Nephron (organoid): ENCODE results near the gene PTPRN2.

Source experiments
- H3K27ac Mint-ChIP-seq, 3 experiments: 2 replicates each; pipeline ENCODE4 v1.8.0; 2020; ENCODE audit warnings: mixed read lengths in 3 of 3, mild to moderate bottlenecking in 2 of 3, moderate library complexity in 1 of 3
- H3K27me3 Mint-ChIP-seq: 2 replicates; pipeline ENCODE4 v1.8.0; 2021; ENCODE audit warnings: low read depth, mild to moderate bottlenecking, moderate library complexity, mixed read lengths
- H3K36me3 Mint-ChIP-seq: 2 replicates; pipeline ENCODE4 v1.8.0; 2020; ENCODE audit warnings: low read depth, mixed read lengths
- H3K4me1 Mint-ChIP-seq: 2 replicates; pipeline ENCODE4 v1.8.0; 2020; ENCODE audit warnings: mixed read lengths
- H3K4me3 Mint-ChIP-seq, 3 experiments: 2 replicates each; pipeline ENCODE4 v1.8.0; 2020; ENCODE audit warnings: mild to moderate bottlenecking in 3 of 3, mixed read lengths in 3 of 3, moderate library complexity in 2 of 3
- H3K9me3 Mint-ChIP-seq: 2 replicates; pipeline ENCODE4 v1.8.0; 2020; ENCODE audit warnings: mixed read lengths
- TF ChIP-seq, protein P1 (sequence below), 3 experiments: fragments of 200-600 bp; sonication (generic); IDR thresholded peaks; one replicate each; pipeline ENCODE4 v1.5.0; 2021; ENCODE audit warnings: antibody characterized with exemption in 3 of 3; ENCODE audit not compliant: unreplicated experiment in 3 of 3

Gene PTPRN2

GRCh38 chr7:158284617-158285382 lies 302.8 kb downstream of the PTPRN2 start:
- Mint-ChIP-seq H3K9me3 (peaks cover 36% of the 10 kb centered on the region), H3K4me3 (no peak overlapping the region), H3K27ac (no peak overlapping the region), H3K36me3 (no peaks in the 10 kb centered on the region), H3K27me3 (peaks cover 11% of the 10 kb centered on the region), H3K4me1 (no peaks in the 10 kb centered on the region)
- TF ChIP-seq, protein P1, sequence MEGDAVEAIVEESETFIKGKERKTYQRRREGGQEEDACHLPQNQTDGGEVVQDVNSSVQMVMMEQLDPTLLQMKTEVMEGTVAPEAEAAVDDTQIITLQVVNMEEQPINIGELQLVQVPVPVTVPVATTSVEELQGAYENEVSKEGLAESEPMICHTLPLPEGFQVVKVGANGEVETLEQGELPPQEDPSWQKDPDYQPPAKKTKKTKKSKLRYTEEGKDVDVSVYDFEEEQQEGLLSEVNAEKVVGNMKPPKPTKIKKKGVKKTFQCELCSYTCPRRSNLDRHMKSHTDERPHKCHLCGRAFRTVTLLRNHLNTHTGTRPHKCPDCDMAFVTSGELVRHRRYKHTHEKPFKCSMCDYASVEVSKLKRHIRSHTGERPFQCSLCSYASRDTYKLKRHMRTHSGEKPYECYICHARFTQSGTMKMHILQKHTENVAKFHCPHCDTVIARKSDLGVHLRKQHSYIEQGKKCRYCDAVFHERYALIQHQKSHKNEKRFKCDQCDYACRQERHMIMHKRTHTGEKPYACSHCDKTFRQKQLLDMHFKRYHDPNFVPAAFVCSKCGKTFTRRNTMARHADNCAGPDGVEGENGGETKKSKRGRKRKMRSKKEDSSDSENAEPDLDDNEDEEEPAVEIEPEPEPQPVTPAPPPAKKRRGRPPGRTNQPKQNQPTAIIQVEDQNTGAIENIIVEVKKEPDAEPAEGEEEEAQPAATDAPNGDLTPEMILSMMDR (IDR thresholded peaks at IDR 0.05; ENCODE audit: unreplicated experiment in 3 of 3) = no peak

- Mint-ChIP-seq H3K4me1 (no peaks in the 10 kb centered on the region), H3K27me3 (peaks cover 11% of the 10 kb centered on the region), H3K9me3 (peaks cover 29% of the 10 kb centered on the region), H3K4me3 (no peak overlapping the region), H3K27ac (no peak overlapping the region), H3K36me3 (no peaks in the 10 kb centered on the region)
- TF ChIP-seq, protein P1 (IDR thresholded peaks at IDR 0.05; ENCODE audit: unreplicated experiment in 3 of 3) = no peak
These were observed 303.5 kb downstream of the PTPRN2 start for GRCh38 chr7:158284121-158284520.

- H3K27me3 Mint-ChIP-seq = peaks cover 11% of the 10 kb centered on the region
- H3K9me3 Mint-ChIP-seq = peaks cover 21% of the 10 kb centered on the region
These were observed 304.3 kb downstream of the PTPRN2 start for GRCh38 chr7:158283016-158283974.

DNA sequence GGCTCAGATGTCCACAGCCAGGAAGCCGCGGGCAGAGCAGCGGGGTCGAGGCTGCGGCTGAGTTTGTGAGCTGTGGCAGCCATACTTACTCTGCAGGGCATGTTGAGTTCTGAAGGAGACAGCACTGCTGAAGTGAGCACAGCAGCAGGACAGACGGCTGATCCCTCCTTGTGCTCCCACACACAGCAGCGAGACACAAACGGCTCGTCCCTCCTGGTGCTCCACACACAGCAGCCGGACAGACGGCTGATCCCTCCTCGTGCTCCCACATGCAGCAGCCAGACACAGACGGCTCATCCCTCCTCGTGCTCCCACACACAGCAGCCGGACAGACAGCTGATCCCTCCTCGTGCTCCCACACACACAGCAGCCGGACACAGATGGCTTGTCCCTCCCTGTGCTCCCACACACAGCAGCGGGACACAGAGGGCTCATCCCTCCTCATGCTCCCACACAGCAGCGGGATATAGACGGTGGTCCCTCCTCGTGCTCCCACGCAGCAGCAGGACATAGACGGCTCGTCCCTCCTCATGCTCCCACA lies 305.1 kb downstream of the PTPRN2 start:
- H3K27ac Mint-ChIP-seq = peak overlapping the region in 1 of 3 experiments; percentile 27
- peaks cover 11% of the 10 kb centered on the region for H3K27me3 Mint-ChIP-seq
- H3K4me3 Mint-ChIP-seq = no peak overlapping the region
- no peaks in the 10 kb centered on the region for H3K4me1 Mint-ChIP-seq
- no peaks in the 10 kb centered on the region for H3K36me3 Mint-ChIP-seq
- TF ChIP-seq, protein P1 (IDR thresholded peaks at IDR 0.05; ENCODE audit: unreplicated experiment in 3 of 3) = no peak
- peaks cover 15% of the 10 kb centered on the region for H3K9me3 Mint-ChIP-seq

More at GRCh38 chr7:158283016-158283974, 304.3 kb downstream of the PTPRN2 start:
- H3K4me1 Mint-ChIP-seq = no peaks in the 10 kb centered on the region
- TF ChIP-seq, protein P1 (IDR thresholded peaks at IDR 0.05; ENCODE audit: unreplicated experiment in 3 of 3) = no peak
- no peaks in the 10 kb centered on the region for H3K36me3 Mint-ChIP-seq
- H3K4me3 Mint-ChIP-seq = no peak overlapping the region
- peak overlapping the region in 1 of 3 experiments; percentile 27 for H3K27ac Mint-ChIP-seq

DNA sequence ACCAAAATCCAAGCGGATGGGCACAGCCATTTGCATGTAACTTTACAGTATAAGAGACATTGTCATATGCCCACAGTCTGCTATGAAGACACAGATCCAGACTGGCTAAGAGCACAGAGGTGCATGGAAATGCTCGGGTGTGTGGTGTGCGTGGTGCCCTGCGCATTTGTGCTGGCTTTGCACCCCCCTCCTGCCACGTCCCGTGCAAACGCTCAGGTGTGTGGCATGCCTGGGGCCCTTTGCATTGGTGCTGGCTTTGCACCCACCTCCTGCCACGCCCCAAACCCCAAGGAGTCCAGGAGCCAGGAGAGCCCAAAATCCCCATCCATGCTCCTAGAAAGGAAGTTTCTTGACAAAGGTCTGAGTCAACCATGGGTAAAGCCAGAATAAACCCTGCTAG lies 306.2 kb downstream of the PTPRN2 start:
- TF ChIP-seq, protein P1 (IDR thresholded peaks at IDR 0.05; ENCODE audit: unreplicated experiment in 3 of 3) = no peak
- H3K4me3 Mint-ChIP-seq = no peak overlapping the region

More for the DNA sequence above, 306.2 kb downstream of the PTPRN2 start:
- Mint-ChIP-seq H3K4me1 (no peaks in the 10 kb centered on the region), H3K27ac (no peak overlapping the region), H3K27me3 (peaks cover 9% of the 10 kb centered on the region), H3K9me3 (peaks cover 6% of the 10 kb centered on the region), H3K36me3 (no peaks in the 10 kb centered on the region)
